GM19467 (cell line): ENCODE measurements around the gene ERAP2.
"Not testable (repeated sequence)": the region's sequence is repeated elsewhere in the genome, so short reads cannot be mapped to it uniquely, and the experiment has no call there.

ENCODE experiments used
- ATAC-seq: cut with Tn5 transposase; IDR thresholded peaks from one replicate; pipeline ENCODE4 v1.9.1; 2021; ENCODE audit warnings: mild to moderate bottlenecking, moderate library complexity; ENCODE audit not compliant: unreplicated experiment

ERAP2 gene

GRCh38 chr5:96931037-96931436 is 54.7 kb downstream of the ERAP2 start:
- ATAC-seq, result not testable (repeated sequence)

DNA sequence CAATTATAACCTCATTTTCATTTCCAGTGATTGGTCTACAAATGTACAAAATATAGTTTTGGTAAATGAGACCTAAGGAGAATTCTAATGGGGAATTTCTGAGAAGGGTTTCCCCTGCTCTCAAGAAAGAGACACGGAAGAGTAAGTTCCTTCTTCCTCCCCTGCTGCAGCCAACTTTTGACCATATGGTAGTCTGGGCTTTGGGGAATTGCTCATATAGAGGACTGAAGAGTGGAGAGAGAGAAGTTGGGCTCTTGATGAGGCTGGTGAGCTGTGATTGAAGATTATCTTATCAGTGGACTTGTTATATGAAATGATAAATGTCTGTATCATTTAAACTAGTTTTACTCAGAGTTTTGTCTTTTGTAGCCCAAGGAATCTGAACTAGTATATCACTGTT is 55.3 kb downstream of the ERAP2 start:
- no peak for ATAC-seq

DNA sequence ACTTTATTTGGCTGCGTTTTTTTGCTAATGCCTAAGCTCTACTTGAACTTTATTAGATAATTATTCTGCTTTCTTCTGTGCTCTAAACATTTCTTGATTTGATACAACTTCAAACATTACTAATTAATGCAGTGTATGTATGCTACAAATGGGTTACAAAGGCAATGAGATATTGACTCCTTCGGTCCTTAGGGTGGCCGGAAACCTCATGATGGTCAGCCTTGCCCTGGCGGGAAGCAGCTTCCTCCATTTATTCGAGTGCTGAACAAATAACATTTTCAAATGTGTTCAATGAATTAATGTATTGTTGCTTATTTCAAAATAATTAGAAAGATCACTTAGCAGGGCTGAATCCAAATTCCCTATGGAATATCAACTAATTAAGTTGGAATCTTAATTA is 55.7 kb downstream of the ERAP2 start:
- ATAC-seq, result no peak

- ATAC-seq, result no peak
Measured at GRCh38 chr5:96933764-96934707, 57.7 kb downstream of the ERAP2 start.

- peak; percentile 61 for ATAC-seq
Measured at GRCh38 chr5:96934708-96935558, 58.6 kb downstream of the ERAP2 start.

GRCh38 chr5:96935559-96936430 is 59.5 kb downstream of the ERAP2 start, which contains the start of gene LNPEP:
Gene LNPEP, plus strand, starts transcription at chr5:96936080. Its CDS starts 76 bp downstream, at chr5:96936156.
- peak; percentile 43 for ATAC-seq

DNA sequence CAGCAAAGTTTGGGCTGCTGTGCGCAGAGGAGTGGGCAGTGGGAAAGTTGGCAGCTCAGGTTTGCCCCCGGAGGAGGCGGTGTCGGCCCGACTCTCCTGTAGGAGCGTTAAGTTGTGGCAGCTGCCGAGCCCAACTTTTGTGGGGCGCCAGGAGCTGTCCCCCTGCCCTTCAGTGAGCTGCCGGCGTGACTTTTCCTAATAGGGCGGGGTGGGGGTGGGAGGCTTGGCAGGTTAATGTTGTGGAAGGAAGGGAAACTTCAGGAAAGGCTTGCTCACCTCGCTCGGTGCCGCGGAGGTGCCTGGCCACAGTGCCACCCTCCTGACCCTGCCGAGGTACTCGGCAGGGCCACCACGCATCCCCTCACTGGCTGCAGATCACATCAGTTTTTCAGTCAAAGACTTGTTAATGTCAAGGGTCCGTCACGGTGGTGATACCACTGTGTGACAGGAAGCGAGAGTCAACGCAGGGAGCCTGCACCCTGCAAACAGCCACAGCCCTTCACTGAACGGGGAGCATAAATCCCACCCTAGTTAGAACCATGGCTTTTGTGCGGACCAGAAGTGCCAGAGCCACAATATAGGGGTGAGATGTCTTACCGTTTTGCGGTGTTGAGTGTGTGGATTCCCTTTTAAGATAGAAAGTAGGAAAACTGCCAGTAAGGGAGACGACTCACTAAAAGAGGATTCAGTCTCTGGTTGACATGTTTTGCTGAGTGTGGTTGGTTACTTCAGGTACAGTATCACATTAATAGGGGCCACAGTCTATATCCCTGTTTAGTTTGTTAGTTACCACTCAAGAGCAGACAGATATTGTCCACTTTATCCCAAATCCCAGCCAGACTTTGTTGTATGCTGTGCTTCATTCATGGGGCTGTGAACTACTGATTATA is 60.4 kb downstream of the ERAP2 start:
- ATAC-seq, result peak; percentile 19

DNA sequence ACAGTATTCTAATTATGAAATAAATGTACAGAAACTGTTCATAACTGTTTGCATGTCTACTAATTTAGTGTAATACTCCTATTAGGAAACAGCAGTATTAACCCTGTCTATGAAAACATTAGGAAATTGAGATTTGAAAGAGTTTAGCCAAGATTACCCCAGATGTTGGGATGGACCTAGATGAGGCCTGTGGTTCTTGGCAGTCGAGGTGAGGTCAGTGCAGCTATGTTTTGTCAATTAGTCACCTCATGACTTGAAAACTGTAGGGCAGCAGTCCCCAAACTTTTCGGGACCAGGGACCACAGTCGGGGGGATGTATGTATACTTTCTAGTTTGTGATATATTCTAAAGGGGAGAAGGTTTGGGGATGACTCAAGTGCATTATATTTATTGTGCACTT is 64.3 kb downstream of the ERAP2 start:
- no peak for ATAC-seq

GRCh38 chr5:96941140-96941539 is 64.8 kb downstream of the ERAP2 start:
- no peak for ATAC-seq

GRCh38 chr5:96942078-96942477 is 65.8 kb downstream of the ERAP2 start:
- ATAC-seq, result no peak

DNA sequence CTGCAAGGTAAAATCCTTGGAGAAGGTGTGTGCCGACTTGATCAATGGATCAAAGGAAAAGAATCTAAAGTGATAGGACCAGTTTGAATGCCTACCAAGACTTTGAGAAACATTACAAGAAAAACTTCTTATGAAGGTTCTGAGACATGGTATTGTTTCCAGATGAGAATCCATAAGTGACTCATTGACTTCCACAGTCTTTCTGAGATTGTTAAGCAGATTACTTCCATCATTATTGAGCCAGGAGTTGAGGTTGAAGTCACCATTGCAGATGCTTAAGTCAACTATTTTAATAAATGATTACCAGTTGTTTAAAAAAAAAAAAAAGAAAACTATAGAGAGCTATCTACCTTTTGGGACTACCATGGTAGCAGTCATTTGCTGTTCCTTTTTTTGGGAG is 66.6 kb downstream of the ERAP2 start:
- ATAC-seq, result no peak

DNA sequence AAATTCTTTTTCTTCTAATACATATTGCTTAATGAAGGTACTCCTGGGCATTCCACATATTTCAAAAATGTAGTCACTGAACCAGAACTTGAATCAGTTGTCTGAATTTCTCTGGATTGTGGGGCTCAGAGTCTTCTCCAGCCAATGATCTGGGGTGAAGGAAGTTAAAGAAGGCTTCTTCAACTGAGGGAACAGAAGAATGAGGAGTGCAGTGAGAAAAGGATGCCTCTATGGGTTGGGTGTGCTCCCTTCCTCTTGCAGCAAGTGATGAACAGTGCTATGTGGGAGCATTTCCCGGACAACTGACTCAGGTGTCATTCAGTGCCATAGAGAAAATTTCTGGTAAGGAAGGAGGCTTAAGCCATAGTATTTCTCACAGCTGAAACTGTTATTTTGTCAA is 67.5 kb downstream of the ERAP2 start:
- ATAC-seq, result no peak

- ATAC-seq, result no peak
Measured at GRCh38 chr5:96945144-96945897, 69.0 kb downstream of the ERAP2 start.

GRCh38 chr5:96946381-96946780 is 70.1 kb downstream of the ERAP2 start:
- ATAC-seq, result no peak

DNA sequence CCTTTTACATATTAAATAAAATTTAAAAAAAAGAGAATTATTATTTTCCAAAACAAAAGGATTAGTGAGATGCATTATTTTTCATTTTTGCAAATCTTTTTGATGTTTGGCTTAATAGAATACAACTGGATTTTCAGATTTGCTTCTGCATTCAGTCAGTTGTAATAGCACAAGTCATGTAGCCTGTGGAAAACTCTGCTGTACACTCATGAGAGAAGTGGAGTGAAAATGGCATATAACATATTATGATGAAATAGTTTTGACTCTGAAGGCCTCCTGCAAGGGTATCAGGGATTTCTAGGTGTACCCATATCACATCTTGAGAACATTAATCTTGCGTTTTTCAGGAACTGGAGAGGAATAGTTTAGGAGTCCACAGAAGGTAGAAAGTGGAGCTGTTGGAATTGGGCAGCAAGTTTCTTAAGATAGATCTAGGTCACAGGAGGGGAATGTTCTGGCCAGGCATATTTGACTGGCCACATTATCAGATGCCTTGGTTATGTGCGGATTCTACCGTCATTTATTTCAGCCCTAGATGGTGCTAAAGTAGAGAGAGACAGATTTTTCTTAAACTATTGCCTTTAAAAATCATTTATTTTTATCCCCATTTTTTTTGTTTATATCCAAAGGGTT is 75.9 kb downstream of the ERAP2 start:
- no peak for ATAC-seq

DNA sequence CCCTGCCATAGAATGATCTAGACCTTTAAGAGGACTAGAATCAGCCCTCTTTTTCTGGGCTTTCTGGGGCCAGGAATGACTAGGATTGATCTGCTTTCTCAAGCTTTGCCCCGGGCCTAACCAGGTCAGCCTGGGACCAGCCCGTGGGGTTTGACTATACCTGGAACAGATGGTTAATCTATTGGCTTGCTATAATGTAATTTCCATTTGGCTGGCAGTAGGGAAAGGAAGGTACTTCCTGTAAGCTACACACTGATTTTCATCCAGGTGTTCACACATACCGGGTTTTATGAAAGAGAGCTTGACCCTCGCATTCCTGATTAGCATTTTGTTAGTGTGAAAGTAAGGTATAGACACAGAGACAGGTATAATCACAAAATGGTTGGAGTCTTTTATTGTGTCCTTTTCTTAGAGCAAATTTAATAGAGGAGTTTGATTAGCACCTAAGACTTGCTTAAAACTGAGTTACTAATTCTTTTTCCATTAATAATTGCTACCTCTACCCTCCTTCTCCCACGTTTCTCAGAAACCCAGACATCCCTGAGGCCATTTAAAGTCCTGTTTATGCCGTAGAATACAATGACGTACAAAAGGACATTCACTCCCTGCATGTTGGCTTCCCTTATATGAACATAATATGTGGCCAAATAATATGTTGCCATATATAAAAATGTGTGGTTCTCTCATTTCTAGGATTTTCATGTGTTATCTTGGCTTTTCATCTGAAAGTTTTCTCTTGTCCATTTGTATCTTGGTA is 76.9 kb downstream of the ERAP2 start:
- ATAC-seq, result no peak

GRCh38 chr5:96957254-96958049 is 81.2 kb downstream of the ERAP2 start:
- ATAC-seq, result peak; percentile 38
